HFF-Myc (cell line): ENCODE data around the gene PHLPP1.

Experiments used
- DNase-seq: peaks from one replicate; pipeline ENCODE4 v3.0.0-alpha.2; 2011; ENCODE audit warnings: low read depth; ENCODE audit errors: extremely low read depth
- H3K4me3 ChIP-seq: replicated peaks from 2 replicates; pipeline ENCODE4 v1.5.1; 2011; ENCODE audit warnings: low read depth, mild to moderate bottlenecking, control low read depth, low read length
- TF ChIP-seq, protein P1 (sequence below): IDR thresholded peaks from 2 replicates; pipeline ENCODE4 v1.5.1; 2012; ENCODE audit warnings: mild to moderate bottlenecking, low read depth, low read length, control low read depth; ENCODE audit errors: missing control alignments

PHLPP1 gene

DNA sequence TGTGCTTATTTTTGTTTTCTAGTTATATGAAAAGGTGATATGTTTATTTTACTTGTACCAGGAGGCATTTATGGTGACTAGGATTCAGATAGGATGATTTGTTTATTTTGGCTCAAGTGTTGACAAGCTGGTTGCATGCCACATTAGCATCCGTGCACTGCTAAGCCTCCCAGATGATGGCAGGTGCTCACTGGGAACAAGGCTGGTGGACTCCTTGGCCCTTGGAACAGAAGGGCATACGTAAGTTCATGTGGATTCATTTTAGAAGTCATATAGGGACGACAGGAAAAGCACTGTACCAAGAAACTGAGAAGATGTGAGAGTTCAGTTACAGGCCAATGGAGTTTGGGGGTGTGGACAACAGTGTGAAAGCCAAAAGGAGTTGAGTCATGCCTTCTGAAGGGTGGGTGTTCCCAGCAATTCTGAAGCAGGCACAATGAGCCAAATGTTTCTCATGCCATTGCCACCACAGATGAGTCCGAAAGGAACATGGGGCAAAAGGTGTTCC is 166.2 kb downstream of the PHLPP1 start:
- TF ChIP-seq, protein P1, sequence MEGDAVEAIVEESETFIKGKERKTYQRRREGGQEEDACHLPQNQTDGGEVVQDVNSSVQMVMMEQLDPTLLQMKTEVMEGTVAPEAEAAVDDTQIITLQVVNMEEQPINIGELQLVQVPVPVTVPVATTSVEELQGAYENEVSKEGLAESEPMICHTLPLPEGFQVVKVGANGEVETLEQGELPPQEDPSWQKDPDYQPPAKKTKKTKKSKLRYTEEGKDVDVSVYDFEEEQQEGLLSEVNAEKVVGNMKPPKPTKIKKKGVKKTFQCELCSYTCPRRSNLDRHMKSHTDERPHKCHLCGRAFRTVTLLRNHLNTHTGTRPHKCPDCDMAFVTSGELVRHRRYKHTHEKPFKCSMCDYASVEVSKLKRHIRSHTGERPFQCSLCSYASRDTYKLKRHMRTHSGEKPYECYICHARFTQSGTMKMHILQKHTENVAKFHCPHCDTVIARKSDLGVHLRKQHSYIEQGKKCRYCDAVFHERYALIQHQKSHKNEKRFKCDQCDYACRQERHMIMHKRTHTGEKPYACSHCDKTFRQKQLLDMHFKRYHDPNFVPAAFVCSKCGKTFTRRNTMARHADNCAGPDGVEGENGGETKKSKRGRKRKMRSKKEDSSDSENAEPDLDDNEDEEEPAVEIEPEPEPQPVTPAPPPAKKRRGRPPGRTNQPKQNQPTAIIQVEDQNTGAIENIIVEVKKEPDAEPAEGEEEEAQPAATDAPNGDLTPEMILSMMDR: no peak

DNA sequence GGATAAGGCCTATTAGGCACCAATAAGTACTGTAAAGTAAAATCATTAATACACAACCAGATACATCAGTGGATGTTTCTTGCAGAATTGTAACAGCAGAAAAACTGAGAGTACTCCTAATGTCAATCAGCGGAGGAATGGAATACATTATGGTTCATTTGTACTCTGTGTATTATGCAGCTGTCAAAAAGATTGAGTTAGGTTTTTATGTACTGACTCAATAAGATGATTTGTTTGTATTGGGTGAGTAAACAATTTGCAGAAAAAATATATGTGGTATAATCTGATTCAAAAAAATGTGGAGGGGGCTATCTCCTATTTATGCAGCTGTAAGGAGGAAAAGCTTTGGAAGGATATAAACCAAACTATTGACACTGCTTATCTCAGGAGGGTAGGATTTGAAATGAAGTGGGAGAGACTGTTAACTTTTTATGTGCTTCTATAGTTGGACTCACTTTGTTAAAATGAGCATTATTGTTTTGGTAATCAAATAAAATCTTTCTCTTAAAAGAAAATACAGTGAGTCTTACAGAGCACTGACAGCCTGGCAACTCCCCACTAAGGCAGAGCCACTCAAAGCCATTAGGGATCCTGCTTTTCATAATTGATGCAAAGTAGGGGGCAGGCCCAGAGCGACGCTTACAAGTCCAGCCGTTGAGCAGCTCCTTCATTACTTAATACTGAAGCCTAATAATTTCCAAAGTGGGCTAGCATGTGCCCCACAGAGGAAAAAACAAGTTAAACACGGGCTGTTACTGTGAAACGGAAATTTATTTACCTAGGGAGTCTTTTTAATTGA is 168.8 kb downstream of the PHLPP1 start:
- TF ChIP-seq, protein P1: no peak
- no peak for DNase-seq
- H3K4me3 ChIP-seq: no peak overlapping the region

More for the DNA sequence above, 166.2 kb downstream of the PHLPP1 start:
- DNase-seq: peak; percentile 90
- no peak overlapping the region for H3K4me3 ChIP-seq

DNA sequence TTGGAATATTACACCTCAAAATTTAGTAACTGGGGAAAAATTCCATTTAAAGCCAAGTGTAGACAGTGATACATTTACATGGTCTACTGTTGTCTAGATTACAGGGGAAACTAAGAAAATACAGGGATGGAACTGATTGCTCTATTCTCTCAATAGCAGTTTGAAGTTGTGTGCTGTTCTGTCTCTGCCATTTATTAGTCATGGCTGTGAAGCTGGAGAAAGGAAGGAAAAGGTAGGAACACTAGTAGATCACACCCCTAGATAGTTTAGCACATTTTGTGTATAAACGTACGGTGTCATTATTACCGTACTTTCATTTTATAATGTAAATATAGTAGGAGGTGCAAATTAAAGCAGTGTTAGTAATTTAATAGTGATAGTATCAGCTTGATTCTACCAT is 170.5 kb downstream of the PHLPP1 start:
- DNase-seq: no peak
- no peak overlapping the region for H3K4me3 ChIP-seq
- TF ChIP-seq, protein P1: no peak

DNA sequence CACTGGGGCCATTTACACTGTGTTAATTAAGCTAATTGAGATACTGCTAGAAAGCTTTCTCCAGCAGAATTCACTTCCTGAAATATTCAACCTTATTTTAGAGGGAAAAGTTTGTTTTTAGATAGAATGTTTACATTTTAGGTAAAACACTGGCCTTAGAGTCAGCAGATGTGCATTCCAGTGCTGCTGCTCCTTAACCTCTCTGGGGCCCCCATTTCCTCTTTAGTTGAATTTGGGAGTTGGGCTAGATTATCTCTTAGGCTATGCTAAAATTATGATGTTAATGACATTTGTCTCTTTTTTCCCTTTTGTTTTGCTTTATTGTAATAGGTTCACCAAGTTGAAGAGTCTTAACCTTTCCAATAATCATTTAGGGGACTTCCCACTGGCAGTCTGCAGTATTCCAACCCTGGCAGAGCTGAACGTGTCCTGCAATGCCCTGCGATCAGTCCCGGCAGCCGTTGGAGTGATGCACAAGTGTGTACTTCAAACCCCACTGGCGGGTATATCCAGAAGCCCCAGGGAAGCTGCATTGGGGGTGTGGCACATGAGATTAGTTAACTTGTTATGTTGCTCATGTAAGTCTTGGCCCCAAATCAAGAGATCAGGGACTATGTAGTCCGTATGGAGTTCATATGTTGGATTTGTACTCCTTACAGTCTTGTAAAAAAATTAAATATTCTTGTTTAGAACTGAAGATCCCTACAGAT is 179.5 kb downstream of the PHLPP1 start:
- DNase-seq: no peak
- no peak overlapping the region for H3K4me3 ChIP-seq
- TF ChIP-seq, protein P1: no peak

DNA sequence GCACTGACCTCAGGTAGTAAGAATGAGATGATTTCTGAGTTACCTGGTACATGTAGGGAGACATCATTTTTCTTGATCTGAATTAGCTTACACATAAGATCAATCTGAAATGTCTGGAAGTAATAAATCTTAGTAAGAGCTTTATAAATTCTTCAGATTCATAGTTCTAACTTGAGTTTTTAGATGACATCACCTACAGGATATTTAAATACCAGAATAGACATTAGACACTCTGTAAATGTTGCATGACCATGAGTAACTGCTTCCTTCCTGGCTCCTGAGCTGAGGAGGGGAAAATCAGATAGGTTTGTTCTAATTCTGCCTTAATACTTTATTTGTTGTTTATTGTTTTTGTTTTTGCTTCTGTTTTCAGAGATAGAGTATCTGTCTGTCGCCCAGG is 181.8 kb downstream of the PHLPP1 start:
- no peak for DNase-seq
- TF ChIP-seq, protein P1: no peak
- no peak overlapping the region for H3K4me3 ChIP-seq

DNA sequence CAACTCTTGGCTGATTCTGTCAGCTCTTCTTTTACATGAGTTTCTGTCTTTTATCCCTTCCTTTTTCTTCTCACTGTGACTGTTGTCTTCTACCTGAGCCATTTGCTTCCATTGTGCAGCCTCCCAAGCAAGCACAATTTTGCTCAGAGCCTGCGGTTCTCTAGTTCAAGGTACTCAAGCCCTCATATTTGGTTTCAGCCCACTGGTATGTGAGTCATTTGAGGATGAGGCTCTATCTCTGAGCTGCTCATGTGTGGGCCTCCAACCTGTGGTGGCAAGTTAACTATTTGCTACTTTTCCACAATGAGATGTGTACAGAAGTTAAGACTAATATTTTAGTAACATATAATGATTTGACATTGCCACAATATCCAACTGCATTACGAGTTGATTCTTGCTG is 183.0 kb downstream of the PHLPP1 start:
- DNase-seq: no peak
- TF ChIP-seq, protein P1: no peak
- no peak overlapping the region for H3K4me3 ChIP-seq
